ENCODE results near the gene TMTC4. TPM values are rescaled to one million over a fixed set of nuclear protein-coding genes. Genes with fewer than 3 reads are reported as not detected.

The TMTC4 gene
- total and polyA plus RNA-seq, 7 donors, result 3.6 to 16.9 (median 8.6) TPM

- no peaks in the 10 kb centered on the region for H3K4me1 ChIP-seq
- H3K9me3 ChIP-seq, result no peaks in the 10 kb centered on the region
- WGBS, 2 donors, result 64 to 73% methylated on average over 8 of the region's 8 CpGs
- TF ChIP-seq, protein P1, sequence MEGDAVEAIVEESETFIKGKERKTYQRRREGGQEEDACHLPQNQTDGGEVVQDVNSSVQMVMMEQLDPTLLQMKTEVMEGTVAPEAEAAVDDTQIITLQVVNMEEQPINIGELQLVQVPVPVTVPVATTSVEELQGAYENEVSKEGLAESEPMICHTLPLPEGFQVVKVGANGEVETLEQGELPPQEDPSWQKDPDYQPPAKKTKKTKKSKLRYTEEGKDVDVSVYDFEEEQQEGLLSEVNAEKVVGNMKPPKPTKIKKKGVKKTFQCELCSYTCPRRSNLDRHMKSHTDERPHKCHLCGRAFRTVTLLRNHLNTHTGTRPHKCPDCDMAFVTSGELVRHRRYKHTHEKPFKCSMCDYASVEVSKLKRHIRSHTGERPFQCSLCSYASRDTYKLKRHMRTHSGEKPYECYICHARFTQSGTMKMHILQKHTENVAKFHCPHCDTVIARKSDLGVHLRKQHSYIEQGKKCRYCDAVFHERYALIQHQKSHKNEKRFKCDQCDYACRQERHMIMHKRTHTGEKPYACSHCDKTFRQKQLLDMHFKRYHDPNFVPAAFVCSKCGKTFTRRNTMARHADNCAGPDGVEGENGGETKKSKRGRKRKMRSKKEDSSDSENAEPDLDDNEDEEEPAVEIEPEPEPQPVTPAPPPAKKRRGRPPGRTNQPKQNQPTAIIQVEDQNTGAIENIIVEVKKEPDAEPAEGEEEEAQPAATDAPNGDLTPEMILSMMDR (IDR thresholded peaks at IDR 0.05), result no peak
- TF ChIP-seq POLR2AphosphoS5 (IDR thresholded peaks at IDR 0.05), result no peak
- TF ChIP-seq EP300 (IDR thresholded peaks at IDR 0.05), result no peak
- no peak for TF ChIP-seq POLR2A (IDR thresholded peaks at IDR 0.05)
- H3K4me3 ChIP-seq, result no peak overlapping the region
- H3K36me3 ChIP-seq, result no peaks in the 10 kb centered on the region
- intact Hi-C loops (cut with DNase I), result no loop called here
- DNase-seq, result no peak
- H3K27me3 ChIP-seq, result no peaks in the 10 kb centered on the region
- H3K27ac ChIP-seq, result no peak overlapping the region
Observed at GRCh38 chr13:100565286-100565685, 109.3 kb downstream of the TMTC4 start.

DNA sequence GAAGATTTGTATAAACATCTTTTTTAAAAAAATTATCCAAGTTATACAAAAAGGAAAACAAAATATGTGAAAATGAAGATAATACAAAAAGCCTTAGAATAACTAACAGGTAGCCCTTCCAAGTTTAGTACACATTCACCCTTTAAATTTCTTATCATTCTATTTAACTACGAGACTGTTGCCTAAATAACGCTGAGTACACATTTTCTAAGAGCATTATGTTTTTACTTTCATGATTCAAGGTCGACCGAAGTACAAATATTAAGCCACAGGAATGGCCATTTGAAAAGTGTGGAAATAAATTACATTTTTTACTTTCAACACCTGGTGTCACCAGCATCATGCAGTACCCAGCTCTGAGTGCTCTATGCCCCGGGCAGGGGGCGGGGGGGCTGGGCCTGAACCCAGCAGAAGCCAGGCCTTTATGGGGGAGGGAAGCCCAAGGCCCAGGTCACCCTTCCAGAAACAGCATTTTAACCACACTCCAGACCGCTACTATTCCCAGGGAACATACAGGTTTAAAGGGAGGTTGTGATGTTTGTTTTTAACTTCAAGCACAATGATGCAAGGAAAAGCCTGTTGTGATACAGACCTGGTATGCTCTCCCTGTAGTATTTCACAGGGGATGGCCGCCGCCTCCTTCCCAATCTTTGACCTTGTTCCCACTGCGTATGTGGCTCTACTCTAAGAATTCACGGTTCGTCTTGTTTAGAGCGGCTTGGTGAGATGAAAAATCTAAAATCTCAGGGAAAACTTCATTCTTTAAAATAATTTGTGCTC, 110.0 kb downstream of the TMTC4 start:
- no peaks in the 10 kb centered on the region for H3K4me1 ChIP-seq
- TF ChIP-seq, protein P1 (IDR thresholded peaks at IDR 0.05), result no peak
- TF ChIP-seq EP300 (IDR thresholded peaks at IDR 0.05) (no peak), POLR2A (IDR thresholded peaks at IDR 0.05) (no peak), POLR2AphosphoS5 (IDR thresholded peaks at IDR 0.05) (no peak)
- intact Hi-C loops (cut with DNase I), result no loop called here
- H3K4me3 ChIP-seq, result no peak overlapping the region
- no peaks in the 10 kb centered on the region for H3K9me3 ChIP-seq
- H3K27ac ChIP-seq, result no peak overlapping the region
- 83 to 87% methylated on average over 13 of the region's 13 CpGs for WGBS, 2 donors
- no peaks in the 10 kb centered on the region for H3K27me3 ChIP-seq
- H3K36me3 ChIP-seq, result no peaks in the 10 kb centered on the region
- no peak for DNase-seq

GRCh38 chr13:100563779-100564178, 110.8 kb downstream of the TMTC4 start:
- Histone ChIP-seq H3K4me1 (no peaks in the 10 kb centered on the region), H3K9me3 (no peaks in the 10 kb centered on the region), H3K4me3 (no peak overlapping the region), H3K27me3 (no peaks in the 10 kb centered on the region), H3K36me3 (no peaks in the 10 kb centered on the region), H3K27ac (no peak overlapping the region)
- no peak for TF ChIP-seq EP300 (IDR thresholded peaks at IDR 0.05)
- TF ChIP-seq POLR2AphosphoS5 (IDR thresholded peaks at IDR 0.05), result no peak
- TF ChIP-seq, protein P1 (IDR thresholded peaks at IDR 0.05), result no peak
- no peak for TF ChIP-seq POLR2A (IDR thresholded peaks at IDR 0.05)
- DNase-seq, result no peak
- 94 to 97% methylated on average over 7 of the region's 7 CpGs for WGBS, 2 donors
- intact Hi-C loops (cut with DNase I), result no loop called here

- H3K36me3 ChIP-seq, result no peaks in the 10 kb centered on the region
- no peak overlapping the region for H3K4me3 ChIP-seq
- H3K4me1 ChIP-seq, result no peaks in the 10 kb centered on the region
- DNase-seq, result no peak
- TF ChIP-seq, protein P1 (IDR thresholded peaks at IDR 0.05), result no peak
- TF ChIP-seq EP300 (IDR thresholded peaks at IDR 0.05) (no peak), POLR2A (IDR thresholded peaks at IDR 0.05) (no peak)
- intact Hi-C loops (cut with DNase I), result no loop called here
- 43 to 60% methylated on average over 7 of the region's 7 CpGs for WGBS, 2 donors
- no peaks in the 10 kb centered on the region for H3K9me3 ChIP-seq
- H3K27me3 ChIP-seq, result no peaks in the 10 kb centered on the region
- H3K27ac ChIP-seq, result no peak overlapping the region
Observed at GRCh38 chr13:100561599-100562204, 112.9 kb downstream of the TMTC4 start.
